Activated naive CD8-positive, alpha-beta T cell (primary cell): ENCODE measurements around the gene HHAT.
"Not testable (repeated sequence)": the region's sequence is repeated elsewhere in the genome, so short reads cannot be mapped to it uniquely, and the experiment has no call there.

Experiments
- H3K27ac Mint-ChIP-seq: one replicate; pipeline ENCODE4 v1.8.0; 2021; ENCODE audit warnings: mixed read lengths
- H3K27me3 Mint-ChIP-seq: one replicate; pipeline ENCODE4 v1.8.0; 2021; ENCODE audit warnings: mixed read lengths
- H3K36me3 Mint-ChIP-seq: one replicate; pipeline ENCODE4 v1.8.0; 2021; ENCODE audit warnings: mixed read lengths
- H3K4me1 Mint-ChIP-seq: one replicate; pipeline ENCODE4 v1.8.0; 2021; ENCODE audit warnings: low read depth, mixed read lengths
- H3K4me3 Mint-ChIP-seq: one replicate; pipeline ENCODE4 v1.8.0; 2021; ENCODE audit warnings: mild to moderate bottlenecking, mixed read lengths
- H3K9me3 Mint-ChIP-seq: one replicate; pipeline ENCODE4 v1.8.0; 2021; ENCODE audit warnings: low read depth, mixed read lengths

HHAT gene

GRCh38 chr1:210377731-210378333 lies 49.1 kb downstream of the HHAT start:
- H3K27me3 Mint-ChIP-seq: no peaks in the 10 kb centered on the region
- H3K4me1 Mint-ChIP-seq: peaks cover 20% of the 10 kb centered on the region
- no peak overlapping the region for H3K27ac Mint-ChIP-seq
- peaks cover 5% of the 10 kb centered on the region for H3K36me3 Mint-ChIP-seq
- no peaks in the 10 kb centered on the region for H3K9me3 Mint-ChIP-seq
- no peak overlapping the region for H3K4me3 Mint-ChIP-seq

- H3K36me3 Mint-ChIP-seq: peaks cover 5% of the 10 kb centered on the region
- H3K9me3 Mint-ChIP-seq: no peaks in the 10 kb centered on the region
- no peak overlapping the region for H3K27ac Mint-ChIP-seq
- H3K27me3 Mint-ChIP-seq: no peaks in the 10 kb centered on the region
- H3K4me1 Mint-ChIP-seq: peaks cover 11% of the 10 kb centered on the region
- no peak overlapping the region for H3K4me3 Mint-ChIP-seq
These were observed 50.0 kb downstream of the HHAT start for GRCh38 chr1:210378736-210379135.

- Mint-ChIP-seq H3K27me3 (no peaks in the 10 kb centered on the region), H3K4me1 (no peaks in the 10 kb centered on the region), H3K9me3 (no peaks in the 10 kb centered on the region), H3K27ac (no peak overlapping the region), H3K36me3 (peaks cover 5% of the 10 kb centered on the region), H3K4me3 (no peak overlapping the region)
These were observed 53.2 kb downstream of the HHAT start for GRCh38 chr1:210381934-210382333.

- no peak overlapping the region for H3K27ac Mint-ChIP-seq
- H3K36me3 Mint-ChIP-seq: peaks cover 7% of the 10 kb centered on the region
- H3K9me3 Mint-ChIP-seq: no peaks in the 10 kb centered on the region
- H3K4me3 Mint-ChIP-seq: no peak overlapping the region
- no peaks in the 10 kb centered on the region for H3K27me3 Mint-ChIP-seq
- no peaks in the 10 kb centered on the region for H3K4me1 Mint-ChIP-seq
These were observed 55.9 kb downstream of the HHAT start for GRCh38 chr1:210384625-210385024.

- Mint-ChIP-seq H3K4me3 (no peak overlapping the region), H3K4me1 (no peaks in the 10 kb centered on the region), H3K27ac (no peak overlapping the region), H3K36me3 (peaks cover 5% of the 10 kb centered on the region), H3K27me3 (no peaks in the 10 kb centered on the region), H3K9me3 (no peaks in the 10 kb centered on the region)
These were observed 56.5 kb downstream of the HHAT start for GRCh38 chr1:210385228-210385627.

- H3K27ac Mint-ChIP-seq: no peak overlapping the region
- no peaks in the 10 kb centered on the region for H3K9me3 Mint-ChIP-seq
- H3K27me3 Mint-ChIP-seq: peaks cover 2% of the 10 kb centered on the region
- no peak overlapping the region for H3K4me3 Mint-ChIP-seq
- H3K36me3 Mint-ChIP-seq: peaks cover 5% of the 10 kb centered on the region
- H3K4me1 Mint-ChIP-seq: peaks cover 24% of the 10 kb centered on the region
These were observed 65.6 kb downstream of the HHAT start for GRCh38 chr1:210394281-210394821.

- H3K27me3 Mint-ChIP-seq: peaks cover 2% of the 10 kb centered on the region
- peaks cover 3% of the 10 kb centered on the region for H3K36me3 Mint-ChIP-seq
- no peak overlapping the region for H3K4me3 Mint-ChIP-seq
- H3K4me1 Mint-ChIP-seq: peaks cover 39% of the 10 kb centered on the region
- H3K27ac Mint-ChIP-seq: no peak overlapping the region
- no peaks in the 10 kb centered on the region for H3K9me3 Mint-ChIP-seq
These were observed 67.8 kb downstream of the HHAT start for GRCh38 chr1:210396541-210396940.

- peaks cover 2% of the 10 kb centered on the region for H3K27me3 Mint-ChIP-seq
These were observed 68.5 kb downstream of the HHAT start for GRCh38 chr1:210397252-210397651.

GRCh38 chr1:210397681-210398080 lies 69.0 kb downstream of the HHAT start:
- peaks cover 39% of the 10 kb centered on the region for H3K4me1 Mint-ChIP-seq
- no peak overlapping the region for H3K27ac Mint-ChIP-seq
- H3K36me3 Mint-ChIP-seq: peaks cover 3% of the 10 kb centered on the region
- no peak overlapping the region for H3K4me3 Mint-ChIP-seq
- H3K27me3 Mint-ChIP-seq: peaks cover 2% of the 10 kb centered on the region
- no peaks in the 10 kb centered on the region for H3K9me3 Mint-ChIP-seq

More at GRCh38 chr1:210397252-210397651, 68.5 kb downstream of the HHAT start:
- Mint-ChIP-seq H3K4me3 (no peak overlapping the region), H3K9me3 (no peaks in the 10 kb centered on the region), H3K36me3 (peaks cover 3% of the 10 kb centered on the region), H3K4me1 (peaks cover 39% of the 10 kb centered on the region), H3K27ac (peak overlapping the region; percentile 3)

- Mint-ChIP-seq H3K27ac (no peak overlapping the region), H3K9me3 (no peaks in the 10 kb centered on the region), H3K4me3 (no peak overlapping the region), H3K36me3 (peaks cover 3% of the 10 kb centered on the region), H3K27me3 (peaks cover 2% of the 10 kb centered on the region), H3K4me1 (peaks cover 39% of the 10 kb centered on the region)
These were observed 69.8 kb downstream of the HHAT start for GRCh38 chr1:210398466-210398865.

- H3K27ac Mint-ChIP-seq: peak overlapping the region; percentile 80
- H3K4me1 Mint-ChIP-seq: peaks cover 38% of the 10 kb centered on the region
- peak overlapping the region; percentile 61 for H3K4me3 Mint-ChIP-seq
- H3K36me3 Mint-ChIP-seq: peaks cover 3% of the 10 kb centered on the region
- peaks cover 2% of the 10 kb centered on the region for H3K27me3 Mint-ChIP-seq
- H3K9me3 Mint-ChIP-seq: no peaks in the 10 kb centered on the region
These were observed 71.5 kb downstream of the HHAT start for GRCh38 chr1:210400043-210400840.

GRCh38 chr1:210402560-210402959 lies 73.9 kb downstream of the HHAT start:
- no peaks in the 10 kb centered on the region for H3K9me3 Mint-ChIP-seq
- H3K36me3 Mint-ChIP-seq: no peaks in the 10 kb centered on the region
- H3K27ac Mint-ChIP-seq: no peak overlapping the region
- H3K4me3 Mint-ChIP-seq: no peak overlapping the region
- peaks cover 30% of the 10 kb centered on the region for H3K4me1 Mint-ChIP-seq
- no peaks in the 10 kb centered on the region for H3K27me3 Mint-ChIP-seq

- H3K27me3 Mint-ChIP-seq: no peaks in the 10 kb centered on the region
- H3K27ac Mint-ChIP-seq: no peak overlapping the region
- no peak overlapping the region for H3K4me3 Mint-ChIP-seq
- H3K4me1 Mint-ChIP-seq: peaks cover 8% of the 10 kb centered on the region
- no peaks in the 10 kb centered on the region for H3K36me3 Mint-ChIP-seq
- H3K9me3 Mint-ChIP-seq: no peaks in the 10 kb centered on the region
These were observed 76.6 kb downstream of the HHAT start for GRCh38 chr1:210405316-210405715.

- H3K4me3 Mint-ChIP-seq, H3K4me1 Mint-ChIP-seq, H3K36me3 Mint-ChIP-seq, H3K9me3 Mint-ChIP-seq, H3K27ac Mint-ChIP-seq, H3K27me3 Mint-ChIP-seq: not testable (repeated sequence)
These were observed 77.6 kb downstream of the HHAT start for GRCh38 chr1:210406341-210406740.

- H3K9me3 Mint-ChIP-seq: no peaks in the 10 kb centered on the region
- H3K27me3 Mint-ChIP-seq: no peaks in the 10 kb centered on the region
- no peak overlapping the region for H3K4me3 Mint-ChIP-seq
- peaks cover 2% of the 10 kb centered on the region for H3K36me3 Mint-ChIP-seq
- H3K27ac Mint-ChIP-seq: no peak overlapping the region
- H3K4me1 Mint-ChIP-seq: peaks cover 2% of the 10 kb centered on the region
These were observed 78.6 kb downstream of the HHAT start for GRCh38 chr1:210407207-210407886.
